Endothelial cell of umbilical vein (primary cell): ENCODE results near the gene ASAP2. TPM values are rescaled to one million over a fixed set of nuclear protein-coding genes. Genes with fewer than 3 reads are reported as not detected.

Experiments used
- BruUV-seq: library from RNA; stranded (reverse); fragments of 400-500 nt; replicated peaks from 2 replicates; lab custom pipeline; 2021; lab: Mats Ljungman, UMichigan
- CTCF ChIA-PET: fragments of 300-600, 350-600 bp; sonication (Branson Sonifier 250); formaldehyde crosslinking; loops from one replicate; lab custom pipeline; 2021; ENCODE audit warnings: antibody characterized with exemption, inconsistent platforms; lab: Charles Lee
- POLR2A ChIA-PET: fragments of 300-600, 350-600 bp; sonication (Branson Sonifier 250); formaldehyde crosslinking; loops from one replicate; lab custom pipeline; 2021; ENCODE audit warnings: antibody characterized with exemption, inconsistent platforms; lab: Charles Lee
- DNase-seq: peaks from one replicate; pipeline ENCODE4 v3.0.0-alpha.2; 2011; ENCODE audit warnings: low read depth, low spot score
- FAIRE-seq: peaks from 2 replicates; lab custom pipeline; 2011; peaks lifted over from hg19 to GRCh38; lab: Jason Lieb, UNC
- H2AFZ ChIP-seq: 2 replicates; pipeline ENCODE4 v1.6.0; 2012; ENCODE audit warnings: low read depth, low read length, control low read depth, inconsistent platforms
- H3K27ac ChIP-seq: 2 replicates; pipeline ENCODE4 v1.5.1; 2011; ENCODE audit warnings: low read depth, mild to moderate bottlenecking, control low read depth, low read length, moderate library complexity; ENCODE audit not compliant: insufficient read depth
- H3K27me3 ChIP-seq, 2 experiments: 2 replicates each; pipeline versions ENCODE4 v1.6.0 to v1.6.1; 2011; ENCODE audit warnings: low read length in 2 of 2, mixed read lengths in 1 of 2; ENCODE audit not compliant: control insufficient read depth in 2 of 2, insufficient read depth in 2 of 2
- H3K36me3 ChIP-seq, 2 experiments: 2 replicates in 1 of 2; 3 replicates in 1 of 2; pipeline ENCODE4 v1.5.1; 2011; ENCODE audit warnings: low read length in 2 of 2, mild to moderate bottlenecking in 1 of 2, moderate library complexity in 1 of 2; ENCODE audit not compliant: control insufficient read depth in 2 of 2, insufficient read depth in 2 of 2; ENCODE audit errors: extremely low read depth in 1 of 2
- H3K4me1 ChIP-seq: 3 replicates; pipeline ENCODE4 v1.5.1; 2011; ENCODE audit warnings: mild to moderate bottlenecking, low read length; ENCODE audit not compliant: control insufficient read depth, insufficient read depth; ENCODE audit errors: extremely low read depth
- H3K4me2 ChIP-seq: 2 replicates; pipeline ENCODE4 v1.6.1; 2011; ENCODE audit warnings: low read length, control low read depth, mixed read lengths; ENCODE audit not compliant: insufficient read depth
- H3K4me3 ChIP-seq, 3 experiments: fragments of 200-600 bp in 1 of 3; sonication (generic), shearing (Covaris generic) in 1 of 3; replicated peaks in 1 of 3; 2 replicates each; pipeline ENCODE4 v1.5.1; 2011 to 2016; ENCODE audit warnings: control low read depth in 3 of 3, low read length in 3 of 3, mild to moderate bottlenecking in 2 of 3, inconsistent platforms in 1 of 3, low read depth in 1 of 3, moderate library complexity in 1 of 3; ENCODE audit not compliant: insufficient read depth in 1 of 3
- H3K79me2 ChIP-seq: 2 replicates; pipeline ENCODE4 v1.6.0; 2012; ENCODE audit warnings: low read length, inconsistent platforms; ENCODE audit not compliant: control insufficient read depth, insufficient read depth
- H3K9ac ChIP-seq: replicated peaks from 2 replicates; pipeline ENCODE3; 2011; ENCODE audit warnings: low read length, control low read depth; ENCODE audit not compliant: insufficient read depth; ENCODE audit errors: extremely low read depth
- H3K9me1 ChIP-seq: replicated peaks from 3 replicates; pipeline ENCODE4 v1.6.0; 2011; ENCODE audit warnings: mild to moderate bottlenecking, low read length; ENCODE audit not compliant: control insufficient read depth, insufficient read depth; ENCODE audit errors: extremely low read depth
- H3K9me3 ChIP-seq: replicated peaks from 2 replicates; pipeline ENCODE4 v1.5.1; 2012; ENCODE audit warnings: low read length, inconsistent platforms; ENCODE audit not compliant: control insufficient read depth, insufficient read depth
- H4K20me1 ChIP-seq: replicated peaks from 2 replicates; pipeline ENCODE3; 2011; ENCODE audit warnings: mild to moderate bottlenecking, low read length; ENCODE audit not compliant: control insufficient read depth, insufficient read depth; ENCODE audit errors: extremely low read depth
- EZH2 ChIP-seq: IDR thresholded peaks from 2 replicates; pipeline ENCODE4 v1.6.1; 2012; ENCODE audit warnings: borderline replicate concordance, low read depth, mild to moderate bottlenecking, moderate library complexity, low read length, inconsistent platforms; ENCODE audit not compliant: severe bottlenecking
- FOS ChIP-seq: IDR thresholded peaks from 2 replicates; pipeline ENCODE4 v1.6.1; 2011; ENCODE audit warnings: mild to moderate bottlenecking, low read length, moderate library complexity, borderline replicate concordance; ENCODE audit not compliant: insufficient read depth
- GATA2 ChIP-seq: IDR thresholded peaks from 2 replicates; pipeline ENCODE4 v1.7.0; 2011; ENCODE audit warnings: low read depth, mild to moderate bottlenecking, moderate library complexity, mixed read lengths, low read length; ENCODE audit not compliant: insufficient read length, insufficient read depth
- JUN ChIP-seq: IDR thresholded peaks from 2 replicates; pipeline ENCODE4 v1.6.1; 2011; ENCODE audit warnings: borderline replicate concordance, low read depth; ENCODE audit not compliant: insufficient read length, insufficient read depth
- MYC ChIP-seq: IDR thresholded peaks from one replicate; pipeline ENCODE4 v1.6.1; 2011; ENCODE audit warnings: mild to moderate bottlenecking, low read depth, low read length
- POLR2A ChIP-seq: IDR thresholded peaks from 2 replicates; pipeline ENCODE4 v1.6.1; 2012; ENCODE audit warnings: low read depth, mild to moderate bottlenecking, control low read depth, low read length
- POLR2AphosphoS5 ChIP-seq: IDR thresholded peaks from 2 replicates; pipeline ENCODE4 v1.6.1; 2012; ENCODE audit warnings: low read depth, mild to moderate bottlenecking, control low read depth, low read length, moderate library complexity; ENCODE audit not compliant: insufficient read depth
- dilution Hi-C: fragments of 300-500 bp; cut with MboI; formaldehyde crosslinking; loops from one replicate; pipeline ENCODE4 v1.15.0; 2019; ENCODE audit warnings: low sequenced_read_pairs; ENCODE audit not compliant: extremely low pct_ligation_motif_present
- intact Hi-C: fragments of 100-400 bp; cut with micrococcal nuclease; formaldehyde crosslinking; loops from one replicate; pipeline ENCODE4 v1.10.0; 2022
- polyA plus RNA-seq, 4 experiments: library from polyadenylated mRNA; depleted of rRNA in 3 of 4; stranded (reverse) in 3 of 4; unstranded in 1 of 4; fragments of >200 nt; gene quantifications; 2 replicates each; pipeline versions ENCODE4 v1.2.1 to v1.2.3, GENCODE V29; 2011 to 2012; ENCODE audit warnings: missing spikeins in 1 of 4
- total RNA-seq: library from RNA; stranded (reverse); gene quantifications from 2 replicates; pipeline ENCODE4 v1.2.3, GENCODE V29; 2021
- TF ChIP-seq, protein P1 (sequence below), 2 donors: IDR thresholded peaks; 1 replicate in 1 of 2; 2 replicates in 1 of 2; pipeline ENCODE4 v1.5.1; 2011; ENCODE audit warnings: low read length in 2 of 2, mild to moderate bottlenecking in 2 of 2, moderate library complexity in 2 of 2, control low read depth in 1 of 2, inconsistent platforms in 1 of 2, low read depth in 1 of 2; ENCODE audit not compliant: insufficient read depth in 1 of 2; ENCODE audit errors: extremely low read depth in 1 of 2
- TF ChIP-seq, protein P2 (sequence below): IDR thresholded peaks from 2 replicates; pipeline ENCODE4 v1.6.1; 2011; ENCODE audit not compliant: insufficient read depth, insufficient read length

The ASAP2 gene
- total and polyA plus RNA-seq, 2 donors (not counting 3 experiments of a cell fraction or from before 2014, with no cell fraction given), result 31.1 to 79.2 TPM

DNA sequence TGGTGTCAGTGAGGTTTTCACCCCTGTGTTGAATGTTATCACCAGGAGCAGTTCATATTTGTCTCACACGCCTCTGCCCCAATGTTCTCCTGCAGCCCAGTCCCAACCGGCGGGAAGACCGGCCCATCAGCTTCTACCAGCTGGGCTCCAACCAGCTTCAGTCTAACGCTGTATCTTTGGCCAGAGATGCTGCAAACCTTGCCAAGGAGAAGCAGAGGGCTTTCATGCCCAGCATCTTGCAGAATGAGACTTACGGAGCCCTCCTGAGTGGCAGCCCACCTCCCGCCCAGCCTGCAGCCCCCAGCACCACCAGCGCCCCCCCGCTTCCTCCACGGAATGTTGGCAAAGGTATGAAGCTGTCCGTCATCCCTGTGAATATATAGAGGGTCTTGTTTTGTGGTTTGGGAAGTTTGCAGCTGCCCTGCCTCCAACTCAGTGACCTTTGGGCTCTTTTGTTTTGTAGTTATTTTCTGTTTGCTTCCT is 181.6 kb downstream of the ASAP2 start:
- Histone ChIP-seq H4K20me1 (no peaks in the 10 kb centered on the region), H3K4me2 (no peak overlapping the region), H3K9me1 (no peaks in the 10 kb centered on the region), H3K79me2 (no peaks in the 10 kb centered on the region), H3K9me3 (no peaks in the 10 kb centered on the region), H3K27ac (no peak overlapping the region), H3K4me1 (no peaks in the 10 kb centered on the region), H3K9ac (no peak overlapping the region), H3K27me3 (no peaks in the 10 kb centered on the region), H3K36me3 (peaks cover 33 to 58% of the 10 kb centered on the region in 2 experiments), H2AFZ (no peak overlapping the region), H3K4me3 (no peak overlapping the region)
- TF ChIP-seq EZH2 (no peak), GATA2 (no peak), MYC (no peak), POLR2AphosphoS5 (no peak), FOS (no peak), POLR2A (no peak), JUN (no peak)
- TF ChIP-seq, protein P1, sequence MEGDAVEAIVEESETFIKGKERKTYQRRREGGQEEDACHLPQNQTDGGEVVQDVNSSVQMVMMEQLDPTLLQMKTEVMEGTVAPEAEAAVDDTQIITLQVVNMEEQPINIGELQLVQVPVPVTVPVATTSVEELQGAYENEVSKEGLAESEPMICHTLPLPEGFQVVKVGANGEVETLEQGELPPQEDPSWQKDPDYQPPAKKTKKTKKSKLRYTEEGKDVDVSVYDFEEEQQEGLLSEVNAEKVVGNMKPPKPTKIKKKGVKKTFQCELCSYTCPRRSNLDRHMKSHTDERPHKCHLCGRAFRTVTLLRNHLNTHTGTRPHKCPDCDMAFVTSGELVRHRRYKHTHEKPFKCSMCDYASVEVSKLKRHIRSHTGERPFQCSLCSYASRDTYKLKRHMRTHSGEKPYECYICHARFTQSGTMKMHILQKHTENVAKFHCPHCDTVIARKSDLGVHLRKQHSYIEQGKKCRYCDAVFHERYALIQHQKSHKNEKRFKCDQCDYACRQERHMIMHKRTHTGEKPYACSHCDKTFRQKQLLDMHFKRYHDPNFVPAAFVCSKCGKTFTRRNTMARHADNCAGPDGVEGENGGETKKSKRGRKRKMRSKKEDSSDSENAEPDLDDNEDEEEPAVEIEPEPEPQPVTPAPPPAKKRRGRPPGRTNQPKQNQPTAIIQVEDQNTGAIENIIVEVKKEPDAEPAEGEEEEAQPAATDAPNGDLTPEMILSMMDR (IDR thresholded peaks at IDR 0.05; ENCODE audit: extremely low read depth in 1 of 2, insufficient read depth in 1 of 2, low read depth in 1 of 2, low read length in 2 of 2), result no peak
- TF ChIP-seq, protein P2, sequence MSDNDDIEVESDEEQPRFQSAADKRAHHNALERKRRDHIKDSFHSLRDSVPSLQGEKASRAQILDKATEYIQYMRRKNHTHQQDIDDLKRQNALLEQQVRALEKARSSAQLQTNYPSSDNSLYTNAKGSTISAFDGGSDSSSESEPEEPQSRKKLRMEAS, result no peak
- POLR2A ChIA-PET, result no interaction called here
- no peak for FAIRE-seq
- BruUV-seq, result no TSS peak
- no peak for DNase-seq
- intact Hi-C loops, result no loop called here
- CTCF ChIA-PET, result no interaction called here
- dilution Hi-C loops, result no loop called here
